Duodenal mucosa (tissue), 2 donors: ENCODE data around the gene BNIP5.

ENCODE experiments used
- H3K27ac ChIP-seq: one replicate; pipeline ENCODE4 v1.7.0; 2013; ENCODE audit warnings: low read depth, low read length
- H3K27me3 ChIP-seq, 2 donors: one replicate each; pipeline ENCODE4 v1.7.0; 2013; ENCODE audit warnings: low read length in 2 of 2, control low read depth in 1 of 2; ENCODE audit not compliant: insufficient read depth in 2 of 2, control insufficient read depth in 1 of 2
- H3K36me3 ChIP-seq, 2 donors: one replicate each; pipeline ENCODE4 v1.7.0; 2013; ENCODE audit warnings: low read length in 2 of 2, control low read depth in 1 of 2; ENCODE audit not compliant: insufficient read depth in 2 of 2, control insufficient read depth in 1 of 2
- H3K4me1 ChIP-seq, 2 donors: one replicate each; pipeline ENCODE4 v1.7.0; 2013; ENCODE audit warnings: low read length in 2 of 2, control low read depth in 1 of 2; ENCODE audit not compliant: insufficient read depth in 2 of 2, control insufficient read depth in 1 of 2
- H3K4me3 ChIP-seq, 2 donors: one replicate each; pipeline ENCODE4 v1.7.0; 2013; ENCODE audit warnings: low read length in 2 of 2, low read depth in 1 of 2
- H3K9ac ChIP-seq, 2 donors: one replicate each; pipeline ENCODE4 v1.7.0; 2013; ENCODE audit warnings: low read length in 2 of 2, low read depth in 1 of 2
- H3K9me3 ChIP-seq, 2 donors: one replicate each; pipeline ENCODE4 v1.7.0; 2013; ENCODE audit warnings: low read length in 2 of 2, control low read depth in 1 of 2; ENCODE audit not compliant: control insufficient read depth in 1 of 2

The BNIP5 gene

GRCh38 chr6:36314221-36315014 lies 22.3 kb downstream of the BNIP5 start:
- no peak overlapping the region for H3K4me3 ChIP-seq
- H3K9ac ChIP-seq = no peak overlapping the region
- no peaks in the 10 kb centered on the region for H3K9me3 ChIP-seq
- H3K36me3 ChIP-seq = peaks cover 5 to 24% of the 10 kb centered on the region in 2 donors
- H3K4me1 ChIP-seq = peaks cover 18 to 24% of the 10 kb centered on the region in 2 donors
- no peak overlapping the region for H3K27ac ChIP-seq
- H3K27me3 ChIP-seq = no peaks in the 10 kb centered on the region

GRCh38 chr6:36313649-36313936 lies 23.1 kb downstream of the BNIP5 start:
- Histone ChIP-seq H3K36me3 (peaks cover 5 to 24% of the 10 kb centered on the region in 2 donors), H3K9me3 (no peaks in the 10 kb centered on the region), H3K4me3 (no peak overlapping the region), H3K9ac (no peak overlapping the region), H3K27me3 (no peaks in the 10 kb centered on the region), H3K27ac (no peak overlapping the region), H3K4me1 (peaks cover 18 to 22% of the 10 kb centered on the region in 2 donors)

GRCh38 chr6:36312854-36313648 lies 23.6 kb downstream of the BNIP5 start:
- Histone ChIP-seq H3K36me3 (peaks cover 5 to 22% of the 10 kb centered on the region in 2 donors), H3K4me3 (no peak overlapping the region), H3K4me1 (peaks cover 18 to 20% of the 10 kb centered on the region in 2 donors), H3K27ac (no peak overlapping the region), H3K9ac (no peak overlapping the region), H3K9me3 (no peaks in the 10 kb centered on the region), H3K27me3 (no peaks in the 10 kb centered on the region)

- Histone ChIP-seq H3K27me3 (no peaks in the 10 kb centered on the region), H3K9ac (no peak overlapping the region)
Observed at GRCh38 chr6:36309900-36310299, 26.8 kb downstream of the BNIP5 start.

GRCh38 chr6:36309203-36309602 lies 27.5 kb downstream of the BNIP5 start:
- H3K9ac ChIP-seq = no peak overlapping the region
- no peaks in the 10 kb centered on the region for H3K36me3 ChIP-seq
- no peaks in the 10 kb centered on the region for H3K27me3 ChIP-seq
- no peak overlapping the region for H3K27ac ChIP-seq
- H3K9me3 ChIP-seq = no peaks in the 10 kb centered on the region
- no peak overlapping the region for H3K4me3 ChIP-seq
- peaks cover 18 to 20% of the 10 kb centered on the region in 2 donors for H3K4me1 ChIP-seq

More at GRCh38 chr6:36309900-36310299, 26.8 kb downstream of the BNIP5 start:
- H3K27ac ChIP-seq = no peak overlapping the region
- no peak overlapping the region for H3K4me3 ChIP-seq
- H3K36me3 ChIP-seq = no peaks in the 10 kb centered on the region
- H3K9me3 ChIP-seq = no peaks in the 10 kb centered on the region
- peaks cover 18 to 20% of the 10 kb centered on the region in 2 donors for H3K4me1 ChIP-seq

- H3K27ac ChIP-seq = no peak overlapping the region
- peaks cover 18 to 20% of the 10 kb centered on the region in 2 donors for H3K4me1 ChIP-seq
- no peaks in the 10 kb centered on the region for H3K36me3 ChIP-seq
- H3K27me3 ChIP-seq = no peaks in the 10 kb centered on the region
- no peaks in the 10 kb centered on the region for H3K9me3 ChIP-seq
- H3K9ac ChIP-seq = no peak overlapping the region
- no peak overlapping the region for H3K4me3 ChIP-seq
Observed at GRCh38 chr6:36308514-36308913, 28.2 kb downstream of the BNIP5 start.

GRCh38 chr6:36306375-36306774 lies 30.3 kb downstream of the BNIP5 start:
- no peak overlapping the region for H3K27ac ChIP-seq
- H3K9me3 ChIP-seq = no peaks in the 10 kb centered on the region
- no peak overlapping the region for H3K9ac ChIP-seq
- H3K4me1 ChIP-seq = peaks cover 10 to 20% of the 10 kb centered on the region in 2 donors
- H3K36me3 ChIP-seq = no peaks in the 10 kb centered on the region
- H3K4me3 ChIP-seq = no peak overlapping the region
- H3K27me3 ChIP-seq = no peaks in the 10 kb centered on the region

GRCh38 chr6:36305885-36306284 lies 30.8 kb downstream of the BNIP5 start:
- no peaks in the 10 kb centered on the region for H3K27me3 ChIP-seq
- no peaks in the 10 kb centered on the region for H3K36me3 ChIP-seq
- no peak overlapping the region for H3K4me3 ChIP-seq
- H3K4me1 ChIP-seq = peaks cover 10 to 20% of the 10 kb centered on the region in 2 donors
- H3K9me3 ChIP-seq = no peaks in the 10 kb centered on the region
- no peak overlapping the region for H3K9ac ChIP-seq
- H3K27ac ChIP-seq = no peak overlapping the region

GRCh38 chr6:36302227-36302976 lies 34.3 kb downstream of the BNIP5 start:
- Histone ChIP-seq H3K27ac (no peak overlapping the region), H3K4me1 (peaks cover 0 to 11% of the 10 kb centered on the region in 2 donors), H3K36me3 (no peaks in the 10 kb centered on the region), H3K9me3 (no peaks in the 10 kb centered on the region), H3K9ac (no peak overlapping the region), H3K27me3 (no peaks in the 10 kb centered on the region), H3K4me3 (no peak overlapping the region)

- Histone ChIP-seq H3K27ac (no peak overlapping the region), H3K9ac (no peak overlapping the region), H3K36me3 (no peaks in the 10 kb centered on the region)
Observed at GRCh38 chr6:36301781-36302180, 34.9 kb downstream of the BNIP5 start.

More at GRCh38 chr6:36301781-36302180, 34.9 kb downstream of the BNIP5 start:
- no peak overlapping the region for H3K4me3 ChIP-seq
- H3K4me1 ChIP-seq = peaks cover 0 to 11% of the 10 kb centered on the region in 2 donors
- no peaks in the 10 kb centered on the region for H3K9me3 ChIP-seq
- H3K27me3 ChIP-seq = no peaks in the 10 kb centered on the region
